Smooth muscle cell of bladder (primary cell): ENCODE measurements around the gene PRKCZ. TPM values are rescaled to one million over a fixed set of nuclear protein-coding genes. Genes with fewer than 3 reads are reported as not detected.

ENCODE experiments used
- total RNA-seq: library from RNA; depleted of rRNA; stranded (reverse); fragments of >200 nt; gene quantifications from 2 replicates; pipeline ENCODE4 v1.2.3, GENCODE V29; 2014

The PRKCZ gene
- total RNA-seq = 6.4 and 7.5 TPM in 2 replicates

GRCh38 chr1:2049718-2050431 lies at the start of gene PRKCZ:
Gene PRKCZ (plus strand): TSS chr1:2050411. CDS start chr1:2050631, 220 bp downstream.

GRCh38 chr1:2003541-2004131 lies 46.6 kb upstream of the PRKCZ start, which contains the start of gene CFAP74:
Gene CFAP74 (minus strand): TSS chr1:2003786. CDS start chr1:1990956, 12,830 bp downstream.

DNA sequence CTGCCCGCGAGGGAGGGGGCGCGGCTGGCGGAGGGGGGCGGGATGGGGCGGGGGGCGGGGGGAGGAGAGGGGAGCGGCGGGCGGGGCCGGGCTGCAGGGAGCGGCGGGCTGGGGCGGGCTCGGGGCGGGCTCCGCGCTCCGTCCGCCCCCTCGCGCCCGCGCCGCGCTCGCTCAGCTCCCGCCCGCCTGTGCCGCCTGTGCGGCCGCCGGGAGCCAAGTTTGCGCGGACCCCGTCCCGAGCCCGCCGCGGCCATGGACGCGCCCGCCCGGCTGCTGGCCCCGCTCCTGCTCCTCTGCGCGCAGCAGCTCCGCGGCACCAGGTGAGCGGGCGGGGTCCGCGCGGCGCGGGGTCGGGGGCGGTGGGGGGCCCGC lies 31.1 kb upstream of the PRKCZ start, which contains the start of gene GABRD:
TSS of gene GABRD (plus strand) at position 174 of the 372 bp plus-strand sequence. CDS start at position 253, 79 bp downstream.

DNA sequence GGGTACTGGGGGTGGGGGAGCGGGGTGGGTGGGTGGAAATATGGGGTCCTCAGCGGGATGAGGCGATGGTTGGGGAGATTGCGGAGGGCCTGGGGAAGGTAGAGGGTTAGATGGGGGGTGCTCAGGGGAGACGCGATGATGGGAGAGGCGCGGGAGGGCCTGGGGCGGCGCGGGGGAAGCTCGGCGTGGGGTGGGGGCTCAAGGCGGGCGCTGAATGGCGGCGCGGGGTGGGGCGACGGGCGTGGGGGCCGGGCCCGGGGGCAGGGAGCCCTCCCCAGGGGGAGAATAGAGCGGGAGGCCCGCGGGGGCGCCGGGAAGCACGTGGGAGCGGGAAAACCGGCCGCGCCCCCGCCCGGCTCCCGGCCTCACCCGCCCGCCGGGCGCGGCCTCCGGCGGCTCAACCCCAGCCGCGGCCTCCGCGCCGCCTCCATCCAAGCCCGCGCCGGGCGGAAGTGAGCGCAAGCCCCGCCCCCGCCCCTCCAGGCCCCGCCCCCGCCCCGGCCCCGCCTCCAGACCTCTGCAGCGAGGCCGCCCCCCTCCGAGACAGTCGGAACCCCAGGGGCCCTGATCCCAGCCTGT lies 144.2 kb downstream of the PRKCZ start, which contains the start of gene FAAP20:
TSS of gene FAAP20 (minus strand) at position 454 of the 579 bp plus-strand sequence. CDS start at position 431, 23 bp downstream.

GRCh38 chr1:2228157-2228594 lies 178.0 kb downstream of the PRKCZ start, which contains the start of gene SKI:
Gene SKI (plus strand): TSS chr1:2228319. CDS start chr1:2228767, 448 bp downstream.

Other genes with a start within 250 kb of the PRKCZ start
- gene GNB1, start 159.3 kb upstream of the PRKCZ start, total RNA-seq = 61.3 and 67.9 TPM in 2 replicates
- gene CALML6, start 135.2 kb upstream of the PRKCZ start, total RNA-seq = 0.28 TPM in 2 replicates
- gene TMEM52, start 131.1 kb upstream of the PRKCZ start, total RNA-seq = not detected in 2 replicates
- gene CFAP74, start 46.6 kb upstream of the PRKCZ start, total RNA-seq = not detected in 2 replicates
- not detected in 2 replicates for gene GABRD, start 31.1 kb upstream of the PRKCZ start, total RNA-seq
- 18.3 and 19.1 TPM in 2 replicates for gene FAAP20, start 144.4 kb downstream of the PRKCZ start, total RNA-seq
- gene SKI, start 177.9 kb downstream of the PRKCZ start, total RNA-seq = 10.5 and 15.6 TPM in 2 replicates